Left forelimb (tissue), 1 donor: ENCODE data around the gene CBARP.

Experiments
- DNase-seq: peaks from one replicate; pipeline ENCODE4 v3.0.0-alpha.2; 2018; ENCODE audit warnings: low spot score

The CBARP gene

GRCh38 chr19:1239796-1240737 lies 2.3 kb upstream of the CBARP start:
- peak; percentile 93 for DNase-seq

GRCh38 chr19:1239420-1239795 lies 1.6 kb upstream of the CBARP start:
- DNase-seq: no peak

GRCh38 chr19:1238369-1239303 lies 831 bp upstream of the CBARP start:
- DNase-seq: no peak

- DNase-seq: no peak
Measured at GRCh38 chr19:1237027-1237659, 662 bp downstream of the CBARP start.

DNA sequence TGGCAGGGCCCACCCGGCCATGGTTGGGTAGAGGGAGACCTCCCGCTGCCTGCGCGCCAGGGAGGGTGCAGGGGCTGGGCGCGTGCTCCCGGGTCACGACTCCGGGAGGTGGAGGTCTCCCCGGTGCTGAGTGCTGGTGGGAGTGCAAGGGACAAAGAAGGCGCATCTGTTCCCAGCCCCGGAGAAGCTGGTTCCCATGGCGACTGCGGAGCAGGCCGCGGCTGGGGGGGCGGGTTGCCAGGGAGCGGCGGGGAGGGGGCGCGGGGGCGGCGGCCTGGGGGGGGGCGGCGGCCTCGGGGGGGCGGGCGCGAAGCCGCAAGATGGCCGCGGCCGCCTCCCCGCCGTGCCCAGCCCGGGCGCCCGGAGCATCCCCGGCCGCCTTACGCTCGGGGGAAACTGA lies 1.2 kb downstream of the CBARP start:
- DNase-seq: no peak

- no peak for DNase-seq
Measured at GRCh38 chr19:1235625-1236538, 1.9 kb downstream of the CBARP start.

GRCh38 chr19:1234955-1235380 lies 2.8 kb downstream of the CBARP start:
- DNase-seq: no peak

DNA sequence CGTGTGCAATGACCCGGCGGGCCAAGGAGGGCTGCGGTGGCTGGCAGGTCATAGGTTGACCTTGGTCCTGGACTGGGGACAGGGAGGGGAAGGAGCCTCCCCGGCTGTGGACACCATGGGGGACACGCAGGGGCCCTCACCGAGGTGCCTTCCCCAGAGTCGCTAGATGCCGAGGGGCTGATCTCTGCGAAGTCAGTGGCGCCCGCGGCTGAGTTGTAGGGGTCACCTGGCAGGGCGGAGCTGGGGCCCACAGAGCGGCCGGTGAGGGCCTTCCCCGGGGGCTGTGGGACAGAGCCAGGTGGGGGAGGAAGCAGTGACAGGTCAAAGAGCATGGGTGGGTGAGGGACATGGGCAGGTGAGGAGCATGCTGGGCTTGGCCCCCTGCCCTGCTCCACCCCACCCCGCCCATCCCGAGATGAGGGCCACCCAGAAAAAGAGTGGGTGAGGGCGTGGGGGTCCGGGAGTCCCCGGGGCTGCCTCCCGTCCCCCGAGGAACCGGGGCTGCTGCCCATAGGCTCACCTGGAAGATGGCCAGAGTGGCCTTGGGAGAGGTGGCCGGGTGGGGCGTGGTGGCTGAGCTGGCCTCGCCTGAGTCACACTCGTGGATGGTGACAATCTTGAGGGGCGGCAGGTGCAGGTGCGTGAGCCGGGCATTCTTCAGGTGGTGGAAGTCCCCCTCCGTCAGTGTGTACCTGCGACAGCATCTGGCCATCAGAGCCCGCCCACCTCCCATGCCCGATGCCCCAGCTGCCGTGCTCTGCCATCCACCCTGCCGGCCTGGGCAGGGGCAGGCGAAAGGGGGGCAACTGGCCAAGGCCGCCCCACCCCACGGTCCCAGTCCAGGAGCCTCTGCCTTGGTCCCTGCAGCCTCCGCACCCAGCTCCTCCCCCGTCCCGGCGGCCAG lies 3.5 kb downstream of the CBARP start:
- DNase-seq: no peak

DNA sequence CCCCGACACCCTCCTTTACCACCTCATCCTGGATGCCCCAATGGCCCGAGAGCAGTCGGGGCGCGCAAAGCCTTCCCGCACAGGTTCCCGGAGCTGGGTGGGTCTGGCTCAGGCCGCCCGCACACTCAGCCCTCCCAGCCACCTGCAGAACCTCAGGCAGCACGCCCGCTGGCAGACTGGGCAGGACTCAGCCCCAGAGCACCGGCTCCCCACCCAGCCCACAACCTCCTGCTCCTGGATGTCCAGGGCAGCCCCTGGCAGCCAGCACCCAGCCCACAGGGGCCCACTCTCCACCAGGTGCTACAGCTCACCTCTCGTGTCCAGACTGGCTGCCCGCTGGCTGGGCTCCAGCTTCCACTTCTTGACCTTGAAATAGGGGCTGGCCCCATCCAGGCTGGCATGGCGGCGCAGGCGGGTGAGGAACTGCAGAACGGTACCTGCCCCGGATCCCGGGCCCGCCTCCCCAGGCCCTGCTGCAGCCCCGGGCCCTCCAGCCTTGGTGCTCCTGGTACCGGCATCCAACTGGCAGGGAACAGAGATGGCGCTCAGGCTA lies 4.6 kb downstream of the CBARP start:
- DNase-seq: no peak

DNA sequence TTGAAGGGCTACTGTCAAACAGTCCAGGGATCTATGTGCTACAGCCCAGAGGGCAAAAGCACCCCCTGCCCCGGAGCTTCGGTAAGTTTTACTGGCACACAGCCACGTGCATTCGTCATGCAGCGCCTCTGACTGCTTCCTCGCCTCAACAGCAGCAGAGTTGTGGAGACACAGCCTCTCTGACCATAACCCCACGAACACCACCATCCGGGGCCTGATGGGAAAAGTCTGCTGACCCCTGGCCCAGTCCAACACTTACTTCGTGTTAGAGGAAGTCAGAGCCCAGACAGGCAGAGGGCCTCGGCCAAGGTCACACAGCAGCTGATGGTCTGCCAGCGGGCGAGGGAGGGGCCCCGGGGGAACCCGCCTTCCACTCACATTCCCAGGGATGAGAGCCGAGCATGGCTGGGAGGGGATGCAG lies 5.1 kb downstream of the CBARP start:
- no peak for DNase-seq

DNA sequence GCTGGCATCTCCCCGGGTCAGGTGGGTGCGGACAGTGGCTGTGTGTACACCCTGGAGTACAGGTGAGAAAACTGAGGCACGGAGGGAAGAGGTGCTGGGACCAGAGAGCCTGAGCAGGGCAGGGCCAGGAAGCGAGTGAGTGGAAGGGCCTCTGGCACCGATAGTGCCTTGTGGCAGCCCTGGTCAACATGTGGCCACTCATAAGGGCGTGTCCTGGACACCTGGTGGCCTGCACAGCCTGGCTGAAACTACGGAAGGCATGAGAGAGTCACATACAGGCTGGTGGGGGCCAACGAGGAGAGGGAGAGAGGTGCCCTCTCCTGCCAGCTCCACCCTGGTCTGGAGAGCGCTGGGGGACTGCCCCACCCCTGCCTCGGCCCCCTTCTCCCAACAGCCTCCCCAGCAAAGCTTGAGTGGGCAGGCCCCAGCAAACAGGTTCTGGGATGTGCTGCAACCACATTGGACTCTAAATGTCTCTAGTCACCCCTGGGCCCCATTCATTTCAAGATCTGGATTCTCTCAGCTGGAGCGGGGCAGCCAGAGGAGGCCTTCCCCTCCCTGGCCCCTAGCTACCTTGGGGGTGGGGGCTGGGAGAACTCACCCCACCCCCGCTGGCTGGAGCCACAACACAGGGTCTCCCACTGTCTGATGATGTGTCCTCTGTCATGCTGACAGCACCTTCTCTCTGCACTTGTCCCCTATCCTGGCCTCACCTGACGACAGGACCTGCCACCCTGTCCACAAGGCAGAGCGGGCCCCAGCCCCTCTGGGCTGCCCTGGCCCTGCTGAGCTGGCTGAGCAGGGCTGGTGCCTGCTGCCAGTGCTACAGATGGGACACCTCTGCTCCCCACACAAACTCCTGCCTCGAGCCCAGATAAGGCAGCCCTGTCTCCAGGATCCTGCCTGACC lies 5.8 kb downstream of the CBARP start:
- no peak for DNase-seq

DNA sequence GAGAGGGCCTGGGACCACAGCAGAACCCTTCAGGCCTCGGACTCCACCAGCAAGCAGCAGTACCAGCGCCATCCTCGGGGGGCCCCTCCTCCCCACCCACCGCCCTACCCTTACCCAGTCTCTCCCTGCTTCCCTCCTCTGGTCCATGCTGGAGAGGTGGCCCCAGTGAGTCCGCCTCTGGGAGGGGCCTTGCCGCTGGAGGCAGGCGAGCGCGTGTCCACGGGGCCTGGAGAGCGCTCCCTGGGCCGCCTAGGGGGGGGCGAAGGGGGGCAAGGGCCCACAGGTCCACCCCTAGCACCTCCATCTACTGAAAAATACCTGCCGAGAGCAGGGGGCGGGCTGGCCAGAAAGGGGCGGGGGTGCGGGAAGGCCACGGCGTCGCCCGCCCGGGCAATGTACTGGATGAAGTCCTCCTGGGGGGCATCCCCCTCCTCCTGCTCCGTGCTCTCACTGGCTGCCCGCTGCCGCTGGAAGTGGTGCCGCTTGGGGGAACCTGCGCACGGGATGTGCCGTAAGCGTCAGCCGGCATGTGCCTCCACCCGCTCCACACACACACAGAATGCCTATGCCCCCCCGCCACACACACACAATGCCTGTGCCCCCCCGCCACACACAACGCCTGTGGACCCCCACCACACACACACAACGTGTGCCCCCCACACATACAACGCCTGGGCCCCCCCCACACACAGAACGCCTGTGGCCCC lies 6.9 kb downstream of the CBARP start:
- DNase-seq: no peak

- no peak for DNase-seq
Measured at GRCh38 chr19:1229924-1230782, 7.7 kb downstream of the CBARP start.

GRCh38 chr19:1229056-1229923 lies 8.5 kb downstream of the CBARP start:
- no peak for DNase-seq

DNA sequence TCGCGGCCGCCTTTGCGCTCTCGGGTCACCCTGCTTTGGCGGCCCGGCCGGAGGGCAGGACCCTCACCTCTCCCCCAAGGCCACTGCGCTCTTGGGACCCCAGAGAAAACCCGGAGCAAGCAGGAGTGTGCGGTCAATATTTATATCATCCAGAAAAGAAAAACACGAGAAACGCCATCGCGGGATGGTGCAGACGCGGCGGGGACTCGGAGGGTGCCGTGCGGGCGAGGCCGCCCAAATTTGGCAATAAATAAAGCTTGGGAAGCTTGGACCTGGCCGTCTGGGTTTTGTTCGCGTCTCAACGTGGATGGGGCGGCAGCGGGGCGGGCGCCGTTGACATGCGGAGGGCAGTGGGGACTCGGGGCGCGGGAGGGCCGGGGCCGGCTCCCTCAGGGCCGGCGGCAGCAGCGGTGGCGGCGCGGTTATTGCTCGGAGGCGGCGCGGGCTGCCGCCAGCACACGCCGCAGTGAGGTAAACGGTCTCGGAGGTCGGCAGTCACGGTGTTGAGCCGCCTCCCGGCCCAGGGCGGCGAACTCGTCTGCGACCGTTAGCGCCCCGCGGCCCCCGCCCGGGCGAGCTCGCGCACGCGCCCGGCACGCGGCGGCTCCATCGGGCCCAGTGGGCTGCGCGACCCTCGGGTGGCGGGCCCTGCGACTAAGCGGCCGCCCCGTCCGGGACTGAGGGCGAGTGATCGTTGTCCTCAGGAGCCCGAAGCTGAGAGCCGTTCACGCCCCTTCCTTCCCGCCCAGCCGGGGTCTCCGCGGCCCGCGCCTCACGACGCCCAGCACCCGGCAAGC lies 9.4 kb downstream of the CBARP start:
- DNase-seq: no peak
